ENCODE data around the gene CNTNAP2.

CNTNAP2 gene

DNA sequence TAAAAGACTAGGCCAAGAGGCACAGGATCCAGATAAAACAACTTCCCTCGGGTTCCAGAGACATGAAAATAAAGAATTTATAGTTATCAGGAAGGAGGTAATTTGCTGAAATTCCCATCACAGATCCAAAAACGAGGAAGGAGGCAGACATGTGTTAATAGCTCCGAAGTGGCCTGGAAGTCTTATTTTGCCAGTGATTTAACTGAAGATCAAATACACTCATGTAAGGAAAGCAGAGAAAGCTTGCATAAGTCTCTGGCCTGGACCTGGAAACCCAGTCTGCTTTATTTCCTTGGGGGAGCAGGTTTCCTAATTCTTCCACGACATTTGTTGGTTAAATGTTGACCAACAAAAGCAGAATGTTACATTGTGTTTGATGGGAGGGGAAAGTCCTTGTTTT is 1975.3 kb downstream of the CNTNAP2 start:
- H3K9me3 ChIP-seq (ENCODE audit: control insufficient read depth, low read depth, low read length) = no peaks in the 10 kb centered on the region
- H3K27me3 ChIP-seq (ENCODE audit: control insufficient read depth, insufficient read depth, low read length) = no peaks in the 10 kb centered on the region

DNA sequence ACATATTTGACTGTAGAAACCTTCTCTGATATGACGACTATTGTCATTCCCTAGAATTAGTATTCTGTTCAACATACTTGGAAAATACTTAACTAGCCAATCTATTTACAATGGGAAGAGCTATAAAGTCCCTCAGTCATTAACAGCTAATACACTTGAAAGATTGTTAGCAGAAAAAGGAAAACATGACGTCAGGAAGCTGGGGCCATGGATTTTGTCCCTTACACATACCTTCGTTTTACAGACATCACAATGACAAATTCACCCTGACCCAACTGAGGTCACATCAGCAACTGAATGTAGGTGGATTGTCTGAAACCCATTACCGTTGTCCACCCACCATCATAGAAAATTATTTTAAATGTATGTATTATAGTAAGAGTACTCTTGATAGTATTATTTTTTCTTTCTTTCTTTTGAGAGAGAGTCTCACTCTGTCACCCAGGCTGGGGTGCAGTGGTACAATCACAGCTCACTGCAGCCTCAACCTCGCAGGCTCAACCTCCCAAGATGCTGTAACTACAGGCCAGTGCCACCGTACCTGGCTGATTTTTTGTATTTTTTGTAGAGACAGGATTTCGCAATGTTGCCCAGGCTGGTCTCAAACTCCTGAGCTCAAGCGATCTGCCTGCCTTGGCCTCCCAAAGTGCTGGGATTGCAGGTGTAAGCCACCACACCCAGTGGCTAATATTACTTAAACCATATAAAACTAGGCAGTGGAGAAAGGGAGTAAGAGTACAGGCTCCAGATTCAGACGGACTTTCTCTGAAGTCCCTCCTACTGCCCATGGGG is 1977.0 kb downstream of the CNTNAP2 start:
- Histone ChIP-seq H3K36me3 (ENCODE audit: control insufficient read depth, low read depth, low read length) (no peaks in the 10 kb centered on the region), H3K9ac (ENCODE audit: low read length) (no peak overlapping the region), H3K27me3 (ENCODE audit: control insufficient read depth, insufficient read depth, low read length) (no peaks in the 10 kb centered on the region), H3K4me3 (ENCODE audit: low read length) (no peak overlapping the region), H3K9me3 (ENCODE audit: control insufficient read depth, low read depth, low read length) (no peaks in the 10 kb centered on the region), H3K4me1 (ENCODE audit: control insufficient read depth, low read depth, low read length) (no peaks in the 10 kb centered on the region), H3K27ac (ENCODE audit: low read length) (no peak overlapping the region)

More for the DNA sequence above, 1975.3 kb downstream of the CNTNAP2 start:
- Histone ChIP-seq H3K9ac (ENCODE audit: low read length) (no peak overlapping the region), H3K4me3 (ENCODE audit: low read length) (no peak overlapping the region), H3K4me1 (ENCODE audit: control insufficient read depth, low read depth, low read length) (no peaks in the 10 kb centered on the region), H3K27ac (ENCODE audit: low read length) (no peak overlapping the region), H3K36me3 (ENCODE audit: control insufficient read depth, low read depth, low read length) (no peaks in the 10 kb centered on the region)

DNA sequence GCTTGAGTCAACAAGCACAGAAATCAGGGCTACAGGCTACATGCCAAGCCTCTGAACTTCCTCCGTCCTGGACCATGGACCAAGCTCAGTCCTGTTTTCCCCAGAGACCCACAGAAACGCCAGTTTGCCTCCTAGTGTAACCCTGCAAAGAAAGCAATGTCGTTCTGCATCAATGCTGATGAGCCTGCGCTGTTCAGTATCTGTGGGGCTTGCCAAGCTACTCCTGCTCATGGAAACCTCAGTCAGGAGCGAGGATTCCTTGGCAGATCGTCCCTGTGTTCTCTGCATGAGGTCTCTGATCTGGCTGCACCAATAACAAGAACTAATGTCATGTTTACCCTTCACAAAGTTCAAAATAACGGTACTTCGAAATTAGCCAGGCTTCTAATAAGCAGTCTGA is 1978.5 kb downstream of the CNTNAP2 start:
- Histone ChIP-seq H3K9ac (ENCODE audit: low read length) (no peak overlapping the region), H3K4me1 (ENCODE audit: control insufficient read depth, low read depth, low read length) (no peaks in the 10 kb centered on the region), H3K4me3 (ENCODE audit: low read length) (no peak overlapping the region), H3K27me3 (ENCODE audit: control insufficient read depth, insufficient read depth, low read length) (no peaks in the 10 kb centered on the region), H3K27ac (ENCODE audit: low read length) (no peak overlapping the region), H3K36me3 (ENCODE audit: control insufficient read depth, low read depth, low read length) (no peaks in the 10 kb centered on the region), H3K9me3 (ENCODE audit: control insufficient read depth, low read depth, low read length) (no peaks in the 10 kb centered on the region)

DNA sequence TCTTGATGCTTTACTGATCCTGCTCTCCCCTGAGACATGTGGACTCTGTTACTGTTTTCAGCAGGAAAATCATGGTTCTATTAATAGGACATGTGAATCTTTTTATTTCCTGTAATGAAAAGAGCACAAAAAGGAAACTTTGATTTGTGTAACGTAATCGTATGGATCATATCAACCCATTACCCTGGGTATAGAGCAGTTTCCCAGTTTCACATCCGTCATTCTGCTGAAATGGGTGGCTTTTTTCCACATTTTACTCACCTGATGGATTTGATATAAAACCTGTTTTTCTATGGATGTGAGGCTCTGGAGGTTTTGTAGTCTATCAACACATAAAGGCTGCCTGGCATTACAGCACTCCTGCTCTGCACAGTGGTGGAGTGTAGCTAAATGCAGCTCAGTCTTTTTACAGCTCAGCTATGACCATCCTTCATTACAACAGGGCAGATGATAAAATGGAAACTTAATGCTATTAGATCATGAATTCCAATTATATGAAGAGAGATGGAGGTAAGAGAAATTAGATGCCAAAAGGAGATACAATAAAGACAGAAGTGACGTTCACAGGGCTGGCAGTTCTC is 1987.6 kb downstream of the CNTNAP2 start:
- Histone ChIP-seq H3K4me3 (ENCODE audit: low read length) (no peak overlapping the region), H3K9ac (ENCODE audit: low read length) (no peak overlapping the region), H3K9me3 (ENCODE audit: control insufficient read depth, low read depth, low read length) (no peaks in the 10 kb centered on the region), H3K4me1 (ENCODE audit: control insufficient read depth, low read depth, low read length) (peaks cover 14% of the 10 kb centered on the region), H3K27ac (ENCODE audit: low read length) (no peak overlapping the region), H3K27me3 (ENCODE audit: control insufficient read depth, insufficient read depth, low read length) (no peaks in the 10 kb centered on the region), H3K36me3 (ENCODE audit: control insufficient read depth, low read depth, low read length) (no peaks in the 10 kb centered on the region)

DNA sequence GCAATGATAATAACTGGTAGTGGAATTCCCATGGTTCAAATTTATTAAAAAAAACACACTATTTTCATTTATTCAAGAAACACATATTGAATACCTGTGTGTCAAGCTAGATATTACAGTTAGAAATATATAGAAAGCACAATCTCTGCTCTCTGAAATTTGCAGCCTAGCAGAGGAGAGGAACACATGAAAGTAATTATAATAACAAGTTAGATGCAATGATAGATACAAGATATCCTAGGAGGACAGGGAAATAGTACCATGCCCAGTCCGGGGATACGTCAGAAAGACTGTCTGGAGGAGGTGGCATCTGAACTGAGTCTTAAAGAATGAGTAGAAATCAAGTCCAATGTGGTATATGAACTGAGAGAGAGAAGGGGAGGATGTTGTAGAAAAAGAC is 1988.3 kb downstream of the CNTNAP2 start:
- Histone ChIP-seq H3K27ac (ENCODE audit: low read length) (no peak overlapping the region), H3K4me1 (ENCODE audit: control insufficient read depth, low read depth, low read length) (peaks cover 14% of the 10 kb centered on the region), H3K4me3 (ENCODE audit: low read length) (no peak overlapping the region), H3K36me3 (ENCODE audit: control insufficient read depth, low read depth, low read length) (no peaks in the 10 kb centered on the region), H3K27me3 (ENCODE audit: control insufficient read depth, insufficient read depth, low read length) (no peaks in the 10 kb centered on the region), H3K9ac (ENCODE audit: low read length) (no peak overlapping the region), H3K9me3 (ENCODE audit: control insufficient read depth, low read depth, low read length) (no peaks in the 10 kb centered on the region)

DNA sequence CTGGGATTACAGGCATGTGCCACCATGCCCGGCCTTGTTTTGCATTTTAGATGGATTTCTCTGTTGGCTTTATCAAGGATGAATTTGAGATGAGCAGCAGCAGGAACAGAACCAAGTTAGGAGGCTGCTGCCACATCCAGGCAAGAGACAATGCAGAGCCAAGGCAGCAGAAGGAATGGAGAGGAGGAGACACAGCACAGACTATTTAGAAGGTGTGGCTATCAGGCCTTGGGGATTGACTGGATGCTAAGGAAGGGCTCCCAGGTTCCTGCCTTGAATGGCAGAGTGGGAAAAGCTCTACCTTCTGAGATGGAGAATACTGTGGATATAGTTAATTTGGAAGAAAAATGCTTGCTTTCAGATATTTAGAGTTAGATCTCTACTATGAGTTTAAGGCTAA is 1989.3 kb downstream of the CNTNAP2 start:
- Histone ChIP-seq H3K4me1 (ENCODE audit: control insufficient read depth, low read depth, low read length) (peaks cover 14% of the 10 kb centered on the region), H3K27ac (ENCODE audit: low read length) (no peak overlapping the region)

DNA sequence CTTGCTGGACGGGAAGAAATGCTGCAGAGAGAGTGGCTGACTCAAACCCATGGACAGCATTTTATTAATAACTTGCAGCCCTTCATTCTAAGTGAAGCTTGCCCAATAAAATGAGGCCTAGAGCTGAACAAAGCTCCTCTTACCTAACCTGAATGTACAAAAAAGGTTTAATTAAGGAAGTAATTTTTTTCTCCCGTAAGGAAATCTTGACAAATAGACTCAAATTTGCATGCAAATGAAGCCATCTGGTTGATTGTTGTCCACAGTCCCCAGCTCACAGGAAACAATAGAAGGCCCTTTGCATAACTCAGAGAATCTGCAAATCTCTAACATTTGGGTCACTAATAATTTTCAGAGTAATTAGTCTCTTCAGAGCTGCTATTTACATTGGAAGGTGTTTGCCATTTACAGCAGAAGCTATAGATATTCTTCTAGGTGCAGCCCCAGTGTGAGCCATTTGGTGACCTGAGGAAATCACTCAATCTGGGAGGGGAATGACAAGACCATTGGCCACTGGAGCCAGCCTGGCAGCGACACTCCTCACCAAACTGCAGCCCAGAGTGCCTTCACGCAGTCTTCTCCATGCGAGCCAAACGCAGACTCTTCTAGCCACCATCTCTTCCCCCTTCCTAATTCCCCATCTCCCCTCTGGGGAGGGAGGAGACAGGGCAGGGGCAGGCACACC is 1991.0 kb downstream of the CNTNAP2 start:
- Histone ChIP-seq H3K27me3 (ENCODE audit: control insufficient read depth, insufficient read depth, low read length) (no peaks in the 10 kb centered on the region), H3K4me3 (ENCODE audit: low read length) (no peak overlapping the region), H3K27ac (ENCODE audit: low read length) (no peak overlapping the region), H3K36me3 (ENCODE audit: control insufficient read depth, low read depth, low read length) (no peaks in the 10 kb centered on the region), H3K9me3 (ENCODE audit: control insufficient read depth, low read depth, low read length) (no peaks in the 10 kb centered on the region), H3K4me1 (ENCODE audit: control insufficient read depth, low read depth, low read length) (peaks cover 14% of the 10 kb centered on the region), H3K9ac (ENCODE audit: low read length) (no peak overlapping the region)

More for the DNA sequence above, 1989.3 kb downstream of the CNTNAP2 start:
- Histone ChIP-seq H3K4me3 (ENCODE audit: low read length) (no peak overlapping the region), H3K9ac (ENCODE audit: low read length) (no peak overlapping the region), H3K36me3 (ENCODE audit: control insufficient read depth, low read depth, low read length) (no peaks in the 10 kb centered on the region), H3K9me3 (ENCODE audit: control insufficient read depth, low read depth, low read length) (no peaks in the 10 kb centered on the region), H3K27me3 (ENCODE audit: control insufficient read depth, insufficient read depth, low read length) (no peaks in the 10 kb centered on the region)

DNA sequence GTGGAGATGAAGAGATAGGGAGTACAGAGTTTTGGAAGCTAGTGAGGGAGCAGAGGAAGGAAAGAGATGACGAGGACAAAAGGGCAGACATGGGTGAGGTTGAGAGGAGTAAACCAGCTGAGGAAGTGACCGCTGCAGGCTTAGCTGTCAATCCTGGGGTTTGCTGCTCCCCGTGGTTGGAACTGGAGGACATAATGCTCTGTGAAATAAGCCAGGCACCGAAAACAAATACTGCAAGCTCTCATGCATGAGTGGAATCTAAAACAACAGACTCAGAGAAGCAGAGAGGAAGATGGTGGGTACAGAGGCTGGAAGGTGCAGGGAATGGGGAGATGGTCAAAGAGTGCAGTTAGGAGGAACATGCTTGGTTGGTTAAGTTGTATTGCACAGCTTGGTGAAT is 1991.8 kb downstream of the CNTNAP2 start:
- Histone ChIP-seq H3K27me3 (ENCODE audit: control insufficient read depth, insufficient read depth, low read length) (no peaks in the 10 kb centered on the region), H3K4me1 (ENCODE audit: control insufficient read depth, low read depth, low read length) (peaks cover 14% of the 10 kb centered on the region), H3K9me3 (ENCODE audit: control insufficient read depth, low read depth, low read length) (no peaks in the 10 kb centered on the region), H3K36me3 (ENCODE audit: control insufficient read depth, low read depth, low read length) (no peaks in the 10 kb centered on the region), H3K4me3 (ENCODE audit: low read length) (no peak overlapping the region), H3K27ac (ENCODE audit: low read length) (no peak overlapping the region), H3K9ac (ENCODE audit: low read length) (no peak overlapping the region)

DNA sequence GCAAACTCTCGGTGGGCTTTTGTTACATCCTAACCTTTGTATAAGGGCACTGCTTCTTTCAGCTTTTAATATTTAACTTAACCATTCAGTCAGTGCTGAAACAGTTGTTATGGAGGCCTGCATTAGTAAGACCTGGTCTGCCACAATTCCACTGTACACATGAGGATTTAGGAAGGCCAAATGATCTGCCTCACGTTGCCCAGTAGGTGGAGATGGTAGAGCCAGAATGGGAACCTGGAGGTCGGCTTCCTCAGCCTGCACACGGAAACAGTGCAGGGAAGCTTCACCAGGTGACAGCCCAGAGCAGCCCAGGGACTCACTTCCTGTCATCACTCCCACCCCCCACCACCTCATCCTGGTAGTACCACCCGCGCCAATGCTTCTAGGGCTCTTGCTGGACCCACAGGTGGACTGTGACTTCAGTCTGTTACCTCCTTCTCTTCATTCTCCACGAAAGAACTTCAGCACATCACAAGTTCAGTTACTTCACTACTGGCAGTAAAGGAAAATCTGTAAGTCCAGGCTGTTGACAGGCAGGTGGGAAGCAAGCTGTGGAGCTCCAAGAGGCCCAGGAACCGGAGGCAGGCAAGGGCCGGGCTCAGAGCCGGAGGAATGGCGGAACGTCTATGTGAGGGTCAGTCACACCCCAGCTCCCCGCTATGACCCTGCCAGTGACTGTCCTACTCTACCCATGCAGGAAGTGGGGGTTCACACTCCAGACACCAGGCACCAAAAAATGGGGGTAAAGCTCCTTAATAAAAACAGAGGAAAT is 1993.7 kb downstream of the CNTNAP2 start:
- no peaks in the 10 kb centered on the region for H3K9me3 ChIP-seq (ENCODE audit: control insufficient read depth, low read depth, low read length)
- H3K4me1 ChIP-seq (ENCODE audit: control insufficient read depth, low read depth, low read length) = peaks cover 14% of the 10 kb centered on the region
- no peak overlapping the region for H3K9ac ChIP-seq (ENCODE audit: low read length)
- H3K4me3 ChIP-seq (ENCODE audit: low read length) = no peak overlapping the region
- H3K27me3 ChIP-seq (ENCODE audit: control insufficient read depth, insufficient read depth, low read length) = no peaks in the 10 kb centered on the region
- H3K36me3 ChIP-seq (ENCODE audit: control insufficient read depth, low read depth, low read length) = no peaks in the 10 kb centered on the region
- H3K27ac ChIP-seq (ENCODE audit: low read length) = no peak overlapping the region

DNA sequence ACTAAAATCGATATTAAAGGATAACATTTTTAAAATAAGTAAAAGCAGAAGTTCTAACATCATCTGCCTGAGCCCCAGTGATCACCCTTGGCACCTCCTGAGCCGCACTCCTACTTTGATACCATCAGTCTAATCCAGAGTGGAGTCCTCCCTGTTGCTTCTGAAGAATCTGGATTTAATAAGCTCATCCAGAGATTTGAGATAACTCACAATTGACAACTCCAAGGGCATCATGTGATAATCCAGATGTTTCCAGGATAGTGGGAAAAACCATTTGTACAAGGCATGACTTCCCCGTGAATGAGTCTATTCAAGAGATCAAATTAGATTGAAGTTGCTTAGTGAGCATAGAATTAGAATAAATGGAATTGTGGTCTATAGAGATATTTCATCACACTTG is 1998.2 kb downstream of the CNTNAP2 start:
- H3K27ac ChIP-seq (ENCODE audit: low read length) = no peak overlapping the region
- no peak overlapping the region for H3K4me3 ChIP-seq (ENCODE audit: low read length)
- H3K9me3 ChIP-seq (ENCODE audit: control insufficient read depth, low read depth, low read length) = no peaks in the 10 kb centered on the region
- no peaks in the 10 kb centered on the region for H3K36me3 ChIP-seq (ENCODE audit: control insufficient read depth, low read depth, low read length)
- H3K27me3 ChIP-seq (ENCODE audit: control insufficient read depth, insufficient read depth, low read length) = no peaks in the 10 kb centered on the region
- H3K4me1 ChIP-seq (ENCODE audit: control insufficient read depth, low read depth, low read length) = no peaks in the 10 kb centered on the region
- no peak overlapping the region for H3K9ac ChIP-seq (ENCODE audit: low read length)

DNA sequence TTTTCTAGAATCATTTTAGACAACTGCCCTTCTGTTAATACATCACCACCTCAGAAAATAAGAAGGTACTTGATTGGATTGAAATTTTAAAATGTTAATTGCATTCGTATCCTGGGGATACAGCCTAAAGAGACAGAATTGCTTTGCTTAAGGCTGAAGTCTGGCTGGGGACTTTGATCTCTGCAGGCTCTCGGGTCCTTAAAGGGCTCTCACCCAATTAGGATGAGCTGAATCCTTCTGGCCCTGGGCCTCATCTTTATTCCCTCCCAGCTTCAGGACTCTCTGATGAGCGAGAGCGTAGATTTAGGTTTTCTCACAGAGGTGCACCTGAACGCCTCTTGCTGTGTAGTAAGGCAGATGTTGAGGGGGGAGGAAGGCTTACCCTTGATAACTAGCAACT is 1998.7 kb downstream of the CNTNAP2 start:
- H3K36me3 ChIP-seq (ENCODE audit: control insufficient read depth, low read depth, low read length) = no peaks in the 10 kb centered on the region
- no peaks in the 10 kb centered on the region for H3K4me1 ChIP-seq (ENCODE audit: control insufficient read depth, low read depth, low read length)
- H3K27me3 ChIP-seq (ENCODE audit: control insufficient read depth, insufficient read depth, low read length) = no peaks in the 10 kb centered on the region
- no peak overlapping the region for H3K27ac ChIP-seq (ENCODE audit: low read length)
- H3K9ac ChIP-seq (ENCODE audit: low read length) = no peak overlapping the region
- no peaks in the 10 kb centered on the region for H3K9me3 ChIP-seq (ENCODE audit: control insufficient read depth, low read depth, low read length)
- H3K4me3 ChIP-seq (ENCODE audit: low read length) = no peak overlapping the region
